Mesendoderm (in vitro differentiated cells): Measurements from ENCODE around the gene STRN.
"Not testable (repeated sequence)": the region's sequence is repeated elsewhere in the genome, so short reads cannot be mapped to it uniquely, and the experiment has no call there.

Experiments
- DNase-seq: peaks from one replicate; pipeline ENCODE4 v3.0.0; 2013
- H2AK5ac ChIP-seq: 2 replicates; pipeline ENCODE4 v1.6.1; 2013; ENCODE audit warnings: low read length, inconsistent platforms
- H2BK120ac ChIP-seq: 2 replicates; pipeline ENCODE4 v1.6.1; 2013; ENCODE audit warnings: low read depth, mild to moderate bottlenecking, low read length, moderate library complexity, mixed read lengths
- H2BK15ac ChIP-seq: replicated peaks from 2 replicates; pipeline ENCODE4 v1.6.1; 2013; ENCODE audit warnings: low read depth, mild to moderate bottlenecking, moderate library complexity
- H2BK5ac ChIP-seq: 2 replicates; pipeline ENCODE4 v1.6.1; 2013; ENCODE audit warnings: low read length, inconsistent platforms
- H3K18ac ChIP-seq: 2 replicates; pipeline ENCODE4 v1.6.1; 2013; ENCODE audit warnings: mild to moderate bottlenecking, low read length, mixed read lengths
- H3K23ac ChIP-seq: one replicate; pipeline ENCODE4 v1.6.1; 2013; ENCODE audit warnings: low read length
- H3K27ac ChIP-seq: 2 replicates; pipeline ENCODE4 v1.5.1; 2013; ENCODE audit warnings: low read depth, mild to moderate bottlenecking, inconsistent platforms, low read length, moderate library complexity
- H3K27me3 ChIP-seq: 2 replicates; pipeline ENCODE4 v1.6.1; 2013; ENCODE audit warnings: low read length, control low read depth, mild to moderate bottlenecking, inconsistent platforms; ENCODE audit not compliant: insufficient read depth, poor library complexity
- H3K36me3 ChIP-seq: 2 replicates; pipeline ENCODE4 v1.6.1; 2013; ENCODE audit warnings: low read length, inconsistent platforms; ENCODE audit not compliant: control insufficient read depth, insufficient read depth
- H3K4ac ChIP-seq: one replicate; pipeline ENCODE4 v1.6.1; 2013; ENCODE audit warnings: low read depth, mild to moderate bottlenecking, low read length, moderate library complexity
- H3K4me1 ChIP-seq: 2 replicates; pipeline ENCODE4 v1.6.1; 2013; ENCODE audit warnings: low read depth, low read length, inconsistent platforms; ENCODE audit not compliant: control insufficient read depth
- H3K4me2 ChIP-seq: 2 replicates; pipeline ENCODE4 v1.6.1; 2013; ENCODE audit warnings: low read length
- H3K4me3 ChIP-seq: 2 replicates; pipeline ENCODE4 v1.5.1; 2013; ENCODE audit warnings: mild to moderate bottlenecking, low read length
- H3K56ac ChIP-seq: one replicate; pipeline ENCODE4 v1.6.1; 2013; ENCODE audit warnings: low read length
- H3K79me1 ChIP-seq: 2 replicates; pipeline ENCODE4 v1.6.1; 2013; ENCODE audit warnings: low read length, inconsistent platforms
- H3K79me2 ChIP-seq: 2 replicates; pipeline ENCODE4 v1.6.1; 2013; ENCODE audit warnings: mild to moderate bottlenecking, low read length; ENCODE audit not compliant: control insufficient read depth, insufficient read depth
- H3K9ac ChIP-seq: 2 replicates; pipeline ENCODE4 v1.6.1; 2013; ENCODE audit warnings: low read length, inconsistent platforms
- H4K5ac ChIP-seq: one replicate; pipeline ENCODE4 v1.6.1; 2013; ENCODE audit warnings: low read length
- H4K8ac ChIP-seq: one replicate; pipeline ENCODE4 v1.6.1; 2013; ENCODE audit warnings: low read depth, mild to moderate bottlenecking, control low read depth, low read length, moderate library complexity
- WGBS: extraction: QIAGEN DNeasy Blood & Tissue Kit; methylation state at CpG from one replicate; pipeline ENCODE4 v1.1.7; 2013; ENCODE audit warnings: low lambda C conversion rate, missing lambda C conversion rate; ENCODE audit not compliant: insufficient coverage; ENCODE audit errors: extremely low coverage; 5-methylcytosine and 5-hydroxymethylcytosine counted together

Gene STRN

GRCh38 chr2:36824683-36825082 is 141.7 kb downstream of the STRN start:
- not testable (repeated sequence) for H2BK5ac ChIP-seq, H3K79me2 ChIP-seq, H3K9ac ChIP-seq, H3K4me2 ChIP-seq, H3K56ac ChIP-seq, H2BK120ac ChIP-seq, H3K27ac ChIP-seq, H3K36me3 ChIP-seq, H2BK15ac ChIP-seq, DNase-seq, H3K4me3 ChIP-seq, H3K4ac ChIP-seq, H2AK5ac ChIP-seq, H3K4me1 ChIP-seq, H4K8ac ChIP-seq, H3K23ac ChIP-seq, H3K18ac ChIP-seq, H4K5ac ChIP-seq, H3K79me1 ChIP-seq, H3K27me3 ChIP-seq
- no CpG with 5 or more reads among the region's 2 CpGs for WGBS

- H3K9ac ChIP-seq, result no peak overlapping the region
- no peak overlapping the region for H2BK5ac ChIP-seq
- no peak overlapping the region for H3K4me3 ChIP-seq
- no peaks in the 10 kb centered on the region for H3K79me2 ChIP-seq
- no peak overlapping the region for H3K23ac ChIP-seq
- no peak overlapping the region for H3K56ac ChIP-seq
- no peak overlapping the region for H3K4me2 ChIP-seq
- no peak overlapping the region for H4K8ac ChIP-seq
- no peak overlapping the region for H2AK5ac ChIP-seq
- no peak overlapping the region for H4K5ac ChIP-seq
- H3K79me1 ChIP-seq, result no peaks in the 10 kb centered on the region
- no peaks in the 10 kb centered on the region for H3K27me3 ChIP-seq
- H3K4me1 ChIP-seq, result no peaks in the 10 kb centered on the region
- H3K4ac ChIP-seq, result no peak overlapping the region
- no CpG with 5 or more reads among the region's 7 CpGs for WGBS
- no peaks in the 10 kb centered on the region for H3K36me3 ChIP-seq
- no peak for DNase-seq
- H2BK120ac ChIP-seq, result no peak overlapping the region
- no peak overlapping the region for H2BK15ac ChIP-seq
- H3K18ac ChIP-seq, result no peak overlapping the region
- no peak overlapping the region for H3K27ac ChIP-seq
These were observed 142.1 kb downstream of the STRN start for GRCh38 chr2:36824273-36824672.

GRCh38 chr2:36823862-36824261 is 142.5 kb downstream of the STRN start:
- Histone ChIP-seq H3K56ac (no peak overlapping the region), H3K79me1 (no peaks in the 10 kb centered on the region), H2BK5ac (no peak overlapping the region), H3K4me3 (no peak overlapping the region), H3K23ac (no peak overlapping the region), H3K9ac (no peak overlapping the region), H3K27me3 (no peaks in the 10 kb centered on the region), H3K27ac (no peak overlapping the region), H4K5ac (no peak overlapping the region), H3K4me2 (no peak overlapping the region), H3K79me2 (no peaks in the 10 kb centered on the region), H3K4ac (no peak overlapping the region), H4K8ac (no peak overlapping the region), H2BK15ac (no peak overlapping the region), H3K4me1 (no peaks in the 10 kb centered on the region), H2AK5ac (no peak overlapping the region), H2BK120ac (no peak overlapping the region), H3K18ac (no peak overlapping the region), H3K36me3 (no peaks in the 10 kb centered on the region)
- no CpG with 5 or more reads among the region's 10 CpGs for WGBS
- DNase-seq, result no peak

GRCh38 chr2:36820942-36821605 is 145.3 kb downstream of the STRN start:
- H2BK120ac ChIP-seq, result no peak overlapping the region
- no peak overlapping the region for H3K4me2 ChIP-seq
- no peak overlapping the region for H2AK5ac ChIP-seq
- no peak overlapping the region for H3K9ac ChIP-seq
- no peaks in the 10 kb centered on the region for H3K27me3 ChIP-seq
- peaks cover 2% of the 10 kb centered on the region for H3K4me1 ChIP-seq
- WGBS, result no CpG with 5 or more reads among the region's 7 CpGs
- H4K5ac ChIP-seq, result no peak overlapping the region
- no peaks in the 10 kb centered on the region for H3K36me3 ChIP-seq
- H4K8ac ChIP-seq, result no peak overlapping the region
- H3K79me1 ChIP-seq, result no peaks in the 10 kb centered on the region
- H2BK5ac ChIP-seq, result no peak overlapping the region
- H2BK15ac ChIP-seq, result no peak overlapping the region
- no peak overlapping the region for H3K4me3 ChIP-seq
- no peak for DNase-seq
- no peak overlapping the region for H3K27ac ChIP-seq
- no peak overlapping the region for H3K23ac ChIP-seq
- no peak overlapping the region for H3K18ac ChIP-seq
- no peak overlapping the region for H3K4ac ChIP-seq
- no peak overlapping the region for H3K56ac ChIP-seq
- H3K79me2 ChIP-seq, result no peaks in the 10 kb centered on the region

- H2BK5ac ChIP-seq, result no peak overlapping the region
- no peak overlapping the region for H2AK5ac ChIP-seq
- no peak overlapping the region for H3K56ac ChIP-seq
- H3K23ac ChIP-seq, result no peak overlapping the region
- H3K79me2 ChIP-seq, result no peaks in the 10 kb centered on the region
- H3K4me3 ChIP-seq, result no peak overlapping the region
- no peak overlapping the region for H2BK15ac ChIP-seq
- no peak overlapping the region for H3K9ac ChIP-seq
- no peaks in the 10 kb centered on the region for H3K79me1 ChIP-seq
- DNase-seq, result no peak
- no peak overlapping the region for H3K27ac ChIP-seq
- H4K8ac ChIP-seq, result no peak overlapping the region
- H3K27me3 ChIP-seq, result no peaks in the 10 kb centered on the region
- no peak overlapping the region for H2BK120ac ChIP-seq
- WGBS, result no CpG with 5 or more reads among the region's 4 CpGs
- H4K5ac ChIP-seq, result no peak overlapping the region
- no peak overlapping the region for H3K4ac ChIP-seq
- no peak overlapping the region for H3K18ac ChIP-seq
- H3K36me3 ChIP-seq, result no peaks in the 10 kb centered on the region
- H3K4me1 ChIP-seq, result peaks cover 2% of the 10 kb centered on the region
- no peak overlapping the region for H3K4me2 ChIP-seq
These were observed 147.1 kb downstream of the STRN start for GRCh38 chr2:36819095-36819711.

GRCh38 chr2:36818542-36818941 is 147.8 kb downstream of the STRN start:
- no peak overlapping the region for H2BK15ac ChIP-seq
- no peak overlapping the region for H3K9ac ChIP-seq
- no peak overlapping the region for H3K56ac ChIP-seq
- H4K5ac ChIP-seq, result no peak overlapping the region
- no peak overlapping the region for H3K18ac ChIP-seq
- H3K4me3 ChIP-seq, result no peak overlapping the region
- no peaks in the 10 kb centered on the region for H3K27me3 ChIP-seq
- H3K23ac ChIP-seq, result no peak overlapping the region
- H3K79me1 ChIP-seq, result no peaks in the 10 kb centered on the region
- H3K36me3 ChIP-seq, result no peaks in the 10 kb centered on the region
- no peak for DNase-seq
- H2AK5ac ChIP-seq, result no peak overlapping the region
- H3K4me1 ChIP-seq, result peaks cover 2% of the 10 kb centered on the region
- no peak overlapping the region for H2BK120ac ChIP-seq
- no peak overlapping the region for H3K4me2 ChIP-seq
- H3K27ac ChIP-seq, result no peak overlapping the region
- H4K8ac ChIP-seq, result no peak overlapping the region
- no CpG with 5 or more reads among the region's 2 CpGs for WGBS
- no peak overlapping the region for H3K4ac ChIP-seq
- no peaks in the 10 kb centered on the region for H3K79me2 ChIP-seq
- H2BK5ac ChIP-seq, result no peak overlapping the region
